HepG2 (cell line): Measurements from ENCODE around the gene GALNT1. TPM values are rescaled to one million over a fixed set of nuclear protein-coding genes. Genes with fewer than 3 reads are reported as not detected.

Source experiments
- AHDC1 ChIP-seq: sonication (generic); formaldehyde crosslinking; IDR thresholded peaks from 2 replicates; pipeline ENCODE4 v1.5.1; 2020; ENCODE audit warnings: mild to moderate bottlenecking, missing genetic modification reagents, borderline replicate concordance
- CREB1 ChIP-seq, 2 experiments: fragments of 450-650 bp in 1 of 2; IDR thresholded peaks; 2 replicates each; pipeline ENCODE4 v1.6.1; 2016 to 2017; ENCODE audit warnings: control low read depth in 1 of 2, mild to moderate bottlenecking in 1 of 2, missing compliant biosample characterization in 1 of 2, missing genetic modification characterization in 1 of 2
- DRAP1 ChIP-seq: IDR thresholded peaks from 2 replicates; pipeline ENCODE4 v1.6.1; 2016; ENCODE audit warnings: missing genetic modification reagents, missing compliant biosample characterization
- FOXO1 ChIP-seq: sonication (generic); formaldehyde crosslinking; IDR thresholded peaks from 2 replicates; pipeline ENCODE4 v1.4.0; 2020; ENCODE audit warnings: missing genetic modification reagents
- FOXP1 ChIP-seq, 2 experiments: fragments of 450-650 bp in 1 of 2; IDR thresholded peaks; 2 replicates each; pipeline ENCODE4 v1.6.1; 2017 to 2018; ENCODE audit warnings: antibody characterized with exemption in 1 of 2
- GATAD2A ChIP-seq: IDR thresholded peaks from 2 replicates; pipeline ENCODE4 v1.6.1; 2016
- GMEB2 ChIP-seq: IDR thresholded peaks from 2 replicates; pipeline ENCODE4 v1.6.1; 2016; ENCODE audit warnings: missing biosample characterization, missing genetic modification reagents, low read depth
- HMG20A ChIP-seq: IDR thresholded peaks from 2 replicates; pipeline ENCODE4 v1.6.1; 2016; ENCODE audit warnings: borderline replicate concordance
- HNF4A ChIP-seq: sonication (generic); formaldehyde crosslinking; IDR thresholded peaks from 2 replicates; pipeline ENCODE4 v1.4.0; 2020; ENCODE audit warnings: missing genetic modification reagents
- MAFG ChIP-seq: sonication (generic); formaldehyde crosslinking; IDR thresholded peaks from 2 replicates; pipeline ENCODE4 v1.5.1; 2020; ENCODE audit warnings: mild to moderate bottlenecking, missing genetic modification reagents
- MAX ChIP-seq: IDR thresholded peaks from 2 replicates; pipeline ENCODE4 v1.6.1; 2012; ENCODE audit warnings: inconsistent platforms
- MED1 ChIP-seq: sonication (generic); formaldehyde crosslinking; IDR thresholded peaks from 2 replicates; pipeline ENCODE4 v1.4.0; 2020; ENCODE audit warnings: missing genetic modification reagents
- MIXL1 ChIP-seq: IDR thresholded peaks from 2 replicates; pipeline ENCODE4 v1.6.1; 2016
- PHF8 ChIP-seq: sonication (generic); formaldehyde crosslinking; IDR thresholded peaks from 2 replicates; pipeline ENCODE4 v1.5.0; 2020; ENCODE audit warnings: missing genetic modification reagents
- POGZ ChIP-seq: sonication (generic); formaldehyde crosslinking; IDR thresholded peaks from 2 replicates; pipeline ENCODE4 v1.4.0; 2020; ENCODE audit warnings: mild to moderate bottlenecking, missing genetic modification reagents
- RARA ChIP-seq: IDR thresholded peaks from 2 replicates; pipeline ENCODE4 v1.6.1; 2016; ENCODE audit warnings: missing genetic modification reagents, missing compliant biosample characterization
- SOX13 ChIP-seq, 3 experiments: fragments of 450-650 bp in 1 of 3; sonication (generic) in 1 of 3; formaldehyde crosslinking in 1 of 3; IDR thresholded peaks in 2 of 3; conservative IDR thresholded peaks in 1 of 3; 2 replicates each; pipeline versions ENCODE4 v1.5.0 to v1.6.1; 2016 to 2020; ENCODE audit warnings: antibody characterized with exemption in 1 of 3, mild to moderate bottlenecking in 1 of 3, missing compliant biosample characterization in 1 of 3, missing genetic modification reagents in 1 of 3, moderate library complexity in 1 of 3
- ZBTB20 ChIP-seq: sonication (generic); formaldehyde crosslinking; IDR thresholded peaks from 2 replicates; pipeline ENCODE4 v1.8.1; 2023; ENCODE audit warnings: missing genetic modification reagents, low read depth, mild to moderate bottlenecking, borderline replicate concordance
- ZHX1 ChIP-seq: sonication (generic); formaldehyde crosslinking; IDR thresholded peaks from 2 replicates; pipeline ENCODE4 v1.8.1; 2022; ENCODE audit warnings: low read depth, mild to moderate bottlenecking, missing genetic modification reagents
- ZMYM4 ChIP-seq: sonication (generic); formaldehyde crosslinking; IDR thresholded peaks from 2 replicates; pipeline ENCODE4 v1.8.1; 2023; ENCODE audit warnings: mild to moderate bottlenecking, missing genetic modification reagents
- ZNF644 ChIP-seq: IDR thresholded peaks from 2 replicates; pipeline ENCODE4 v1.6.1; 2016; ENCODE audit warnings: low read depth
- polyA plus RNA-seq, 8 experiments: library from polyadenylated mRNA; depleted of rRNA in 3 of 8; stranded (reverse) in 7 of 8; unstranded in 1 of 8; fragments of >200 nt; fragmentation: Illumina TruSeq in 4 of 8; extraction: Trizol in 4 of 8; gene quantifications; 2 replicates each; pipeline versions ENCODE4 v1.2.1 to v1.2.3, GENCODE V29; 2011 to 2016; ENCODE audit warnings: low read depth in 4 of 8, missing spikeins in 1 of 8, mixed read lengths in 1 of 8; ENCODE audit not compliant: insufficient read depth in 1 of 8
- total RNA-seq, 5 experiments: library from RNA; depleted of rRNA; stranded (reverse); fragments of >200 nt; fragmentation: Illumina TruSeq; extraction: Trizol; gene quantifications; 2 replicates each; pipeline ENCODE4 v1.2.3, GENCODE V29; 2016; ENCODE audit warnings: low read depth in 1 of 5

The GALNT1 gene
- total and polyA plus RNA-seq, 2 of the 13 experiments (the other 11 are each of a cell fraction or from before 2014, with no cell fraction given) = 41.1 to 100 TPM

GRCh38 chr18:35711227-35711626, 129.7 kb downstream of the GALNT1 start (continued):
- peak; percentile 95 for TF ChIP-seq MED1 (CRISPR knock-in tag)
- TF ChIP-seq ZBTB20 (CRISPR knock-in tag) = peak; percentile 25; the same call in 1 of the 2 replicates
- no peak for TF ChIP-seq ZHX1 (CRISPR knock-in tag)
- TF ChIP-seq MAFG = no peak
- peak; percentile 91; the same call in 1 of the 2 replicates for TF ChIP-seq AHDC1 (CRISPR knock-in tag)
- peak; percentile 95 for TF ChIP-seq MIXL1 (CRISPR knock-in tag)
- no peak for TF ChIP-seq ZMYM4 (CRISPR knock-in tag)
- peak; percentile 73; the same call in 1 of the 2 replicates for TF ChIP-seq HMG20A
- TF ChIP-seq FOXO1 (CRISPR knock-in tag) = peak; percentile 48; the same call in 1 of the 2 replicates
- peak; percentile 76 for TF ChIP-seq GATAD2A (CRISPR knock-in tag)
- peak; percentile 60 for TF ChIP-seq RARA (CRISPR knock-in tag)
- peak; percentile 61; the same call in 1 of the 2 replicates for TF ChIP-seq MAX
- TF ChIP-seq GMEB2 = no peak
- no peak for TF ChIP-seq PHF8 (CRISPR knock-in tag)
- no peak for TF ChIP-seq SOX13 (IDR thresholded peaks at IDR 0.05)
- TF ChIP-seq SOX13 (CRISPR knock-in tag; conservative IDR thresholded peaks at IDR 0.05 in 1 of 2, IDR thresholded peaks at IDR 0.05 in 1 of 2) = peak in 1 of 2 experiments; percentile 55; a peak in 1 of 4 replicates
- TF ChIP-seq ZNF644 (CRISPR knock-in tag) = 0 out of 2 replicates have a peak, but pooled peaks have one; percentile 17
- peak; percentile 52 for TF ChIP-seq HNF4A
- TF ChIP-seq DRAP1 (CRISPR knock-in tag) = 0 out of 2 replicates have a peak, but pooled peaks have one; percentile 22
- no peak for TF ChIP-seq CREB1 (IDR thresholded peaks at IDR 0.05)
- peak; percentile 29; the same call in 1 of the 2 replicates for TF ChIP-seq CREB1 (CRISPR knock-in tag; IDR thresholded peaks at IDR 0.05)
- no peak for TF ChIP-seq FOXP1 (IDR thresholded peaks at IDR 0.05)
- TF ChIP-seq FOXP1 (CRISPR knock-in tag; IDR thresholded peaks at IDR 0.05) = peak; percentile 68
- TF ChIP-seq POGZ (CRISPR knock-in tag) = peak; percentile 66
